Renal cortical epithelial cell (primary cell): Measurements from ENCODE around the gene CPLANE1. TPM values are rescaled to one million over a fixed set of nuclear protein-coding genes. Genes with fewer than 3 reads are reported as not detected.
"Not testable (repeated sequence)": the region's sequence is repeated elsewhere in the genome, so short reads cannot be mapped to it uniquely, and the experiment has no call there.

ENCODE experiments used
- DNase-seq: peaks from one replicate; pipeline ENCODE4 v3.0.0-alpha.2; 2011; ENCODE audit warnings: low read depth
- total RNA-seq: library from RNA; depleted of rRNA; stranded (reverse); fragments of >200 nt; gene quantifications from 2 replicates; pipeline ENCODE4 v1.2.3, GENCODE V29; 2014

The CPLANE1 gene
- total RNA-seq, 1 donor from 2014 or later, result 31.6 TPM

GRCh38 chr5:37121465-37121864 is 127.7 kb downstream of the CPLANE1 start:
- DNase-seq, result no peak

GRCh38 chr5:37121027-37121426 is 128.1 kb downstream of the CPLANE1 start:
- DNase-seq, result no peak

GRCh38 chr5:37120270-37120669 is 128.9 kb downstream of the CPLANE1 start:
- no peak for DNase-seq

- no peak for DNase-seq
These were observed 132.8 kb downstream of the CPLANE1 start for GRCh38 chr5:37116359-37116758.

- DNase-seq, result no peak
These were observed 136.7 kb downstream of the CPLANE1 start for GRCh38 chr5:37112383-37112991.

GRCh38 chr5:37111426-37112382 is 137.5 kb downstream of the CPLANE1 start:
- peak; percentile 14 for DNase-seq

GRCh38 chr5:37110135-37110534 is 139.0 kb downstream of the CPLANE1 start:
- DNase-seq, result no peak

GRCh38 chr5:37109338-37109737 is 139.8 kb downstream of the CPLANE1 start:
- peak; percentile 40 for DNase-seq

- no peak for DNase-seq
These were observed 145.9 kb downstream of the CPLANE1 start for GRCh38 chr5:37103302-37103701.

- DNase-seq, result not testable (repeated sequence)
These were observed 149.9 kb downstream of the CPLANE1 start for GRCh38 chr5:37099267-37099666.

- DNase-seq, result not testable (repeated sequence)
These were observed 155.4 kb downstream of the CPLANE1 start for GRCh38 chr5:37093795-37094194.

GRCh38 chr5:37090781-37091180 is 158.4 kb downstream of the CPLANE1 start:
- DNase-seq, result no peak

- no peak for DNase-seq
These were observed 159.0 kb downstream of the CPLANE1 start for GRCh38 chr5:37090123-37090726.

- DNase-seq, result no peak
These were observed 161.2 kb downstream of the CPLANE1 start for GRCh38 chr5:37088009-37088408.

- peak; percentile 45 for DNase-seq
These were observed 162.6 kb downstream of the CPLANE1 start for GRCh38 chr5:37086466-37087173.

- DNase-seq, result not testable (repeated sequence)
These were observed 163.2 kb downstream of the CPLANE1 start for GRCh38 chr5:37086026-37086425.

GRCh38 chr5:37082977-37083376 is 166.2 kb downstream of the CPLANE1 start:
- not testable (repeated sequence) for DNase-seq

GRCh38 chr5:37080697-37081096 is 168.5 kb downstream of the CPLANE1 start:
- no peak for DNase-seq

GRCh38 chr5:37077146-37077545 is 172.0 kb downstream of the CPLANE1 start:
- no peak for DNase-seq

GRCh38 chr5:37075399-37075950 is 173.7 kb downstream of the CPLANE1 start:
- DNase-seq, result no peak

- DNase-seq, result no peak
These were observed 177.1 kb downstream of the CPLANE1 start for GRCh38 chr5:37071901-37072581.
